Prostate gland (tissue), 2 donors: ENCODE results near the gene OR52H1. TPM values are rescaled to one million over a fixed set of nuclear protein-coding genes. Genes with fewer than 3 reads are reported as not detected.

Experiments used
- DNase-seq: peaks from one replicate; pipeline ENCODE4 v3.0.0-alpha.2; 2019; ENCODE audit warnings: low spot score
- H3K27ac ChIP-seq, 2 donors: fragments of 200-600 bp; sonication (generic); 2 replicates each; pipeline ENCODE4 v1.5.1; 2017 to 2019
- H3K27me3 ChIP-seq: fragments of 200-600 bp; sonication (generic); replicated peaks from 2 replicates; pipeline ENCODE4 v1.5.1; 2019; ENCODE audit not compliant: insufficient read depth
- H3K36me3 ChIP-seq, 2 donors: fragments of 200-600 bp; sonication (generic); 1 replicate in 1 of 2; 2 replicates in 1 of 2; pipeline versions ENCODE4 v1.5.1 to v1.8.1; 2017 to 2019
- H3K4me1 ChIP-seq: fragments of 200-600 bp; sonication (generic); replicated peaks from 2 replicates; pipeline ENCODE4 v1.5.1; 2019
- H3K4me3 ChIP-seq, 2 donors: fragments of 200-600 bp; sonication (generic); 2 replicates each; pipeline ENCODE4 v1.5.1; 2017 to 2019
- H3K9me3 ChIP-seq: fragments of 200-600 bp; sonication (generic); 2 replicates; pipeline ENCODE4 v1.5.1; 2017
- CTCF ChIP-seq, 4 experiments: fragments of 200-600 bp in 2 of 4; fragments of 450-650 bp in 2 of 4; sonication (generic) in 2 of 4; IDR thresholded peaks; 1 replicate in 3 of 4; 2 replicates in 1 of 4; pipeline ENCODE4 v1.5.1; 2016 to 2019; ENCODE audit warnings: antibody characterized with exemption in 4 of 4, mild to moderate bottlenecking in 2 of 4, moderate library complexity in 2 of 4
- POLR2A ChIP-seq: fragments of 450-650 bp; IDR thresholded peaks from one replicate; pipeline ENCODE4 v1.6.1; 2016; ENCODE audit warnings: antibody characterized with exemption, mild to moderate bottlenecking
- POLR2AphosphoS5 ChIP-seq: sonication (generic); formaldehyde crosslinking; IDR thresholded peaks from one replicate; pipeline ENCODE4 v1.6.1; 2017; ENCODE audit warnings: antibody characterized with exemption
- WGBS: methylation state at CpG from one replicate; pipeline ENCODE4 v1.1.5; 2018; 5-methylcytosine and 5-hydroxymethylcytosine counted together
- intact Hi-C: fragments of 100-400 bp; cut with DNase I; formaldehyde crosslinking; loops from one replicate; pipeline ENCODE4 v1.14.2; 2022
- total RNA-seq, 2 donors: library from RNA; depleted of rRNA; stranded (reverse); fragments of >200 nt; gene quantifications; one replicate each; pipeline ENCODE4 v1.1.0, GENCODE V29; 2016

OR52H1 gene
- total RNA-seq, 2 donors from 2014 or later, result 0.57 TPM; not detected in 1

GRCh38 chr11:5504403-5504921, 43.9 kb downstream of the OR52H1 start:
- no peaks in the 10 kb centered on the region for H3K9me3 ChIP-seq
- H3K27me3 ChIP-seq, result no peaks in the 10 kb centered on the region
- intact Hi-C loops, result no loop called here
- WGBS, result 59% methylated on average over 2 of the region's 2 CpGs
- no peak for DNase-seq
- H3K36me3 ChIP-seq, result no peaks in the 10 kb centered on the region
- no peak overlapping the region for H3K27ac ChIP-seq
- no peaks in the 10 kb centered on the region for H3K4me1 ChIP-seq
- H3K4me3 ChIP-seq, result no peak overlapping the region
- no peak for TF ChIP-seq POLR2A
- no peak for TF ChIP-seq POLR2AphosphoS5
- TF ChIP-seq CTCF (IDR thresholded peaks at IDR 0.05), result no peak

DNA sequence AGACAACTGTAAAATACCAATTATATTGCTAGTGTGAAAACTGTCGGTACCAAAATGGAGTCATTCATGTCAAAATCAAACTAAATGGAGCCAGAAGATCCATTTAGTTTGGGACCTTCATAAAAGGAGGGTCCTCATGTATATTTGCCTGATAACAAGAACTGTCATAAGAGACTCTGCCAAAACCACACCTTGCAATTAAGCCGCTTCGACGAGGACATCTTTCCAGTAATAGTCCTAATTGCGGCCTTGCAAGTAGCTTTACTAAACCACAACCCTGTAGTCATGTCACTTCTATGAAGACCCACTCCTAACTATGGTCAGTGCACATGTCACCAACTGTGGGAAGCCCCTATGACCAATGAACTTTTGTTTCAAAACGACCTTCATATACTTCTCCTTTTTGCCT, 47.9 kb downstream of the OR52H1 start:
- WGBS, result 71% methylated on average over 6 of the region's 6 CpGs
- H3K4me3 ChIP-seq, result no peak overlapping the region
- DNase-seq, result no peak
- intact Hi-C loops, result no loop called here
- no peak overlapping the region for H3K27ac ChIP-seq
- H3K27me3 ChIP-seq, result no peaks in the 10 kb centered on the region
- no peaks in the 10 kb centered on the region for H3K4me1 ChIP-seq
- no peak for TF ChIP-seq CTCF (IDR thresholded peaks at IDR 0.05)
- TF ChIP-seq POLR2A, result no peak
- TF ChIP-seq POLR2AphosphoS5, result no peak
- H3K36me3 ChIP-seq, result no peaks in the 10 kb centered on the region
- H3K9me3 ChIP-seq, result no peaks in the 10 kb centered on the region

GRCh38 chr11:5499671-5500070, 48.7 kb downstream of the OR52H1 start:
- intact Hi-C loops, result no loop called here
- Histone ChIP-seq H3K4me3 (no peak overlapping the region), H3K9me3 (no peaks in the 10 kb centered on the region), H3K4me1 (no peaks in the 10 kb centered on the region), H3K27me3 (no peaks in the 10 kb centered on the region), H3K27ac (no peak overlapping the region), H3K36me3 (no peaks in the 10 kb centered on the region)
- DNase-seq, result no peak
- WGBS, result 69% methylated on average over 2 of the region's 2 CpGs
- TF ChIP-seq CTCF (IDR thresholded peaks at IDR 0.05) (no peak), POLR2A (no peak), POLR2AphosphoS5 (no peak)

Other genes starting within 250 kb of the OR52H1 start
- not detected for gene OR51B4, start 246.6 kb downstream of the OR52H1 start, total RNA-seq
- gene OR51B2, start 224.2 kb downstream of the OR52H1 start, total RNA-seq, result not detected
- gene OR51B5, start 205.0 kb downstream of the OR52H1 start, total RNA-seq, result 1 to 10 TPM in 1 of 2 donors, under 1 TPM in 1; 0.23 to 2.5 TPM
- not detected for gene OR51B6, start 197.0 kb downstream of the OR52H1 start, total RNA-seq
- gene OR51M1, start 164.7 kb downstream of the OR52H1 start, total RNA-seq, result under 1 TPM in 1 of 2 donors, not detected in 1; 0.91 TPM
- gene OR51Q1, start 126.4 kb downstream of the OR52H1 start, total RNA-seq, result not detected
- 1 to 10 TPM in 1 of 2 donors, not detected in 1; 1.1 TPM for gene OR51I1, start 107.0 kb downstream of the OR52H1 start, total RNA-seq
- gene OR51I2, start 99.2 kb downstream of the OR52H1 start, total RNA-seq, result not detected
- not detected for gene OR52D1, start 59.9 kb downstream of the OR52H1 start, total RNA-seq
- 10 to 100 TPM in 1 of 2 donors, 1 to 10 TPM in 1; 2.8 to 13.5 TPM for gene UBQLN3, start 38.6 kb downstream of the OR52H1 start, total RNA-seq
- gene UBQLNL, start 31.8 kb downstream of the OR52H1 start, total RNA-seq, result 1 to 10 TPM in 1 of 2 donors, under 1 TPM in 1; 0.68 to 1.6 TPM
- gene OR52B6, start 32.3 kb upstream of the OR52H1 start, total RNA-seq, result not detected
- gene TRIM6, start 48.1 kb upstream of the OR52H1 start, total RNA-seq, result 1 to 10 TPM; 4.8 to 6.3 TPM
- gene TRIM34, start 76.5 kb upstream of the OR52H1 start, total RNA-seq, result 10 to 100 TPM; 10.3 to 15.5 TPM
- 10 to 100 TPM; 17.4 to 36.9 TPM for gene TRIM5, start 136.5 kb upstream of the OR52H1 start, total RNA-seq
- 10 to 100 TPM; 32.8 to 47.4 TPM for gene TRIM22, start 141.2 kb upstream of the OR52H1 start, total RNA-seq
- gene OR56B1, start 187.9 kb upstream of the OR52H1 start, total RNA-seq, result not detected
- not detected for gene OR52N4, start 205.7 kb upstream of the OR52H1 start, total RNA-seq
- not detected for gene OR52N5, start 234.8 kb upstream of the OR52H1 start, total RNA-seq
- gene OR52N1, start 242.7 kb upstream of the OR52H1 start, total RNA-seq, result not detected